Hepatocyte (in vitro differentiated cells): ENCODE results near the gene NPAS2.

Experiments used
- CTCF ChIP-seq: fragments of 200-600 bp; sonication (generic); IDR thresholded peaks from 2 replicates; pipeline ENCODE4 v1.5.1; 2016; ENCODE audit warnings: antibody characterized with exemption, mild to moderate bottlenecking; ENCODE audit not compliant: poor library complexity
- EZH2 ChIP-seq: fragments of 200-600 bp; sonication (generic); IDR thresholded peaks from 2 replicates; pipeline ENCODE4 v1.6.1; 2016; ENCODE audit warnings: antibody characterized with exemption, mild to moderate bottlenecking, borderline replicate concordance

DNA sequence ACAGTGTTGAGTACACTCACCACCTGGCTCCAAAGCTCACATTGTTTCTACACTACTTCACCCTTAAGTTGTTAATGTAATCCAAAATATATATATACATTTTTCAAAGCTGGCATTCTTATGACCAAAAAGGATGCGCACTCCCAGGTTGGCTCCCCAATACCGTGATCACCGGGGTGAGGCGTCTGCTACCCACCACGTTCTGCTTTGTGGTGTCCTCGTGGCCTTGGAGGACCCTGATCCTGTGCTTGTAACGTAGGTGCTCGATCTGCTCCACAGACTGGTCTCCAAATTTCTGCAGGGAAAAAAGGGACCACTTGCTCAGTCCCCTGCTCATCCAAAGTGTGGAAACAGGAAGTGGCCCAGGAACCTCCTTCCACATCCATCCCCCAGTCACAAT, 207.9 kb downstream of the NPAS2 start:
- TF ChIP-seq CTCF = no peak
- no peak for TF ChIP-seq EZH2
